Fibroblast of lung (primary cell): ENCODE results near the gene RAPGEF4.

Experiments used
- EZH2 ChIP-seq: IDR thresholded peaks from 2 replicates; pipeline ENCODE4 v1.5.1; 2012; ENCODE audit warnings: low read length, control low read depth, mild to moderate bottlenecking; ENCODE audit errors: missing control alignments
- TF ChIP-seq, protein P1 (sequence below), 2 donors: IDR thresholded peaks in 1 of 2; conservative IDR thresholded peaks in 1 of 2; 1 replicate in 1 of 2; 2 replicates in 1 of 2; pipeline ENCODE4 v1.5.1; 2011 to 2012; ENCODE audit warnings: low read length in 2 of 2, control low read depth in 1 of 2, inconsistent platforms in 1 of 2, low read depth in 1 of 2, mild to moderate bottlenecking in 1 of 2

GRCh38 chr2:172999641-173000386 is 264.2 kb downstream of the RAPGEF4 start:
- TF ChIP-seq, protein P1, sequence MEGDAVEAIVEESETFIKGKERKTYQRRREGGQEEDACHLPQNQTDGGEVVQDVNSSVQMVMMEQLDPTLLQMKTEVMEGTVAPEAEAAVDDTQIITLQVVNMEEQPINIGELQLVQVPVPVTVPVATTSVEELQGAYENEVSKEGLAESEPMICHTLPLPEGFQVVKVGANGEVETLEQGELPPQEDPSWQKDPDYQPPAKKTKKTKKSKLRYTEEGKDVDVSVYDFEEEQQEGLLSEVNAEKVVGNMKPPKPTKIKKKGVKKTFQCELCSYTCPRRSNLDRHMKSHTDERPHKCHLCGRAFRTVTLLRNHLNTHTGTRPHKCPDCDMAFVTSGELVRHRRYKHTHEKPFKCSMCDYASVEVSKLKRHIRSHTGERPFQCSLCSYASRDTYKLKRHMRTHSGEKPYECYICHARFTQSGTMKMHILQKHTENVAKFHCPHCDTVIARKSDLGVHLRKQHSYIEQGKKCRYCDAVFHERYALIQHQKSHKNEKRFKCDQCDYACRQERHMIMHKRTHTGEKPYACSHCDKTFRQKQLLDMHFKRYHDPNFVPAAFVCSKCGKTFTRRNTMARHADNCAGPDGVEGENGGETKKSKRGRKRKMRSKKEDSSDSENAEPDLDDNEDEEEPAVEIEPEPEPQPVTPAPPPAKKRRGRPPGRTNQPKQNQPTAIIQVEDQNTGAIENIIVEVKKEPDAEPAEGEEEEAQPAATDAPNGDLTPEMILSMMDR (conservative IDR thresholded peaks at IDR 0.05 in 1 of 2, IDR thresholded peaks at IDR 0.05 in 1 of 2; ENCODE audit: low read depth in 1 of 2, low read length in 2 of 2) = no peak
- no peak for TF ChIP-seq EZH2
